ENCODE data around the gene C1QTNF4. TPM values are rescaled to one million over a fixed set of nuclear protein-coding genes. Genes with fewer than 3 reads are reported as not detected.

The C1QTNF4 gene
- total and polyA plus RNA-seq, 9 of the 15 experiments (the other 6 are each of a cell fraction or from before 2014, with no cell fraction given): not detected

DNA sequence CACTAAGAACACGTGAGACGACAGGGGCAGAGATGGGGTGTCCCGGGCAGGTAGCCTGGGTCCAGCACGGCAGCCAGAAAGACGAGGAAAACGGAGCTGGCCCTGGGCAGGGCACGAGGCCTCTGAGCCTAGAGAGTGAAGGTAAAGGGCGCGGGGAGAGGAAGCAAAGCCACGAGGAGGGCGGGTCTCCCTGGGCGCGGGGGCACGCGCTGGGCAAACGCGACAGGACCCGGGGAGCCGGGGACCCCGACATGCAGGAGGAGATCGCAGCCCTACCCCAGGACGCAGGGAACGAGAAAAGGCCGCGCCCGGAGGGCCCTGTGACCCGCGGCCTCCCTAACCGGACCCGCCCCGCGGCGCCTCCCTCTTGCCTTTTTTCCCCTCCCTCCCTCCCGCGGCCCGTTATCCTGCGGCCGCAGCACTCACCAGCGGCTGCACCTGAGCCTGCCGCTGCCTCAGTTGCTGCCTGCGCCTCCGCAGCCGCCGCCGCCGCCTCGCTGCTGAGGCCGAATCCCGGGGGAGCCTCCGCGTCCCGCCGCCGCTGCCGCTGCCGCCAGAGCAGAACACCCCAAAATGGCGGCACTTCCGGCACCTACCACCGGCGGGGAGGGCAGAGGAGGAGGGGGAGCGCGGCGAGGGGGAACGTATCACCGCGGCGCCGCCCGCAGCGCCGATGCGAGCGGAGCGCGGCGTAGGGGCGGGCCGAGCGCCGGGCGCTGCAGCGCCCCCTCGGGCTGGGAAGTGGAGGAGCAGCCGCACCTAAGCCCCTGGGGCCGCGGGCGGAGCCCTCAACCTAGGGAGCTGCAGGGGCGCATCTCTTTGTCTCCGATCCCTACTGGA is 41.4 kb downstream of the C1QTNF4 start, which contains the start of gene CELF1 (continued):
- TF ChIP-seq, protein P1, sequence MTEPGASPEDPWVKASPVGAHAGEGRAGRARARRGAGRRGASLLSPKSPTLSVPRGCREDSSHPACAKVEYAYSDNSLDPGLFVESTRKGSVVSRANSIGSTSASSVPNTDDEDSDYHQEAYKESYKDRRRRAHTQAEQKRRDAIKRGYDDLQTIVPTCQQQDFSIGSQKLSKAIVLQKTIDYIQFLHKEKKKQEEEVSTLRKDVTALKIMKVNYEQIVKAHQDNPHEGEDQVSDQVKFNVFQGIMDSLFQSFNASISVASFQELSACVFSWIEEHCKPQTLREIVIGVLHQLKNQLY (CRISPR knock-in tag; conservative IDR thresholded peaks at IDR 0.05): no peak
- TF ChIP-seq SUPT5H (IDR thresholded peaks at IDR 0.05) (peak; percentile 82), RBFOX2 (IDR thresholded peaks at IDR 0.05; ENCODE audit: low read depth, low read length) (peak; percentile 86), ZBTB7A (IDR thresholded peaks at IDR 0.05; ENCODE audit: borderline replicate concordance, control insufficient read depth, low read depth, low read length) (peak; percentile 92), FOXA1 (IDR thresholded peaks at IDR 0.05; ENCODE audit: borderline replicate concordance) (no peak), JUNB (CRISPR knock-in tag; conservative IDR thresholded peaks at IDR 0.05) (no peak), ZC3H4 (CRISPR knock-in tag; IDR thresholded peaks at IDR 0.05; ENCODE audit: borderline replicate concordance) (0 out of 2 replicates have a peak, but pooled peaks have one; percentile 36), ZNF143 (CRISPR knock-in tag; IDR thresholded peaks at IDR 0.05) (no peak)
- TF ChIP-seq, protein P2, sequence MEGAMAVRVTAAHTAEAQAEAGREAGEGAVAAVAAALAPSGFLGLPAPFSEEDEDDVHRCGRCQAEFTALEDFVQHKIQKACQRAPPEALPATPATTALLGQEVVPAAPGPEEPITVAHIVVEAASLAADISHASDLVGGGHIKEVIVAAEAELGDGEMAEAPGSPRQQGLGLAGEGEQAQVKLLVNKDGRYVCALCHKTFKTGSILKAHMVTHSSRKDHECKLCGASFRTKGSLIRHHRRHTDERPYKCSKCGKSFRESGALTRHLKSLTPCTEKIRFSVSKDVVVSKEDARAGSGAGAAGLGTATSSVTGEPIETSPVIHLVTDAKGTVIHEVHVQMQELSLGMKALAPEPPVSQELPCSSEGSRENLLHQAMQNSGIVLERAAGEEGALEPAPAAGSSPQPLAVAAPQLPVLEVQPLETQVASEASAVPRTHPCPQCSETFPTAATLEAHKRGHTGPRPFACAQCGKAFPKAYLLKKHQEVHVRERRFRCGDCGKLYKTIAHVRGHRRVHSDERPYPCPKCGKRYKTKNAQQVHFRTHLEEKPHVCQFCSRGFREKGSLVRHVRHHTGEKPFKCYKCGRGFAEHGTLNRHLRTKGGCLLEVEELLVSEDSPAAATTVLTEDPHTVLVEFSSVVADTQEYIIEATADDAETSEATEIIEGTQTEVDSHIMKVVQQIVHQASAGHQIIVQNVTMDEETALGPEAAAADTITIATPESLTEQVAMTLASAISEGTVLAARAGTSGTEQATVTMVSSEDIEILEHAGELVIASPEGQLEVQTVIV (CRISPR knock-in tag; IDR thresholded peaks at IDR 0.05; ENCODE audit: borderline replicate concordance): no peak
- TF ChIP-seq, protein P3, sequence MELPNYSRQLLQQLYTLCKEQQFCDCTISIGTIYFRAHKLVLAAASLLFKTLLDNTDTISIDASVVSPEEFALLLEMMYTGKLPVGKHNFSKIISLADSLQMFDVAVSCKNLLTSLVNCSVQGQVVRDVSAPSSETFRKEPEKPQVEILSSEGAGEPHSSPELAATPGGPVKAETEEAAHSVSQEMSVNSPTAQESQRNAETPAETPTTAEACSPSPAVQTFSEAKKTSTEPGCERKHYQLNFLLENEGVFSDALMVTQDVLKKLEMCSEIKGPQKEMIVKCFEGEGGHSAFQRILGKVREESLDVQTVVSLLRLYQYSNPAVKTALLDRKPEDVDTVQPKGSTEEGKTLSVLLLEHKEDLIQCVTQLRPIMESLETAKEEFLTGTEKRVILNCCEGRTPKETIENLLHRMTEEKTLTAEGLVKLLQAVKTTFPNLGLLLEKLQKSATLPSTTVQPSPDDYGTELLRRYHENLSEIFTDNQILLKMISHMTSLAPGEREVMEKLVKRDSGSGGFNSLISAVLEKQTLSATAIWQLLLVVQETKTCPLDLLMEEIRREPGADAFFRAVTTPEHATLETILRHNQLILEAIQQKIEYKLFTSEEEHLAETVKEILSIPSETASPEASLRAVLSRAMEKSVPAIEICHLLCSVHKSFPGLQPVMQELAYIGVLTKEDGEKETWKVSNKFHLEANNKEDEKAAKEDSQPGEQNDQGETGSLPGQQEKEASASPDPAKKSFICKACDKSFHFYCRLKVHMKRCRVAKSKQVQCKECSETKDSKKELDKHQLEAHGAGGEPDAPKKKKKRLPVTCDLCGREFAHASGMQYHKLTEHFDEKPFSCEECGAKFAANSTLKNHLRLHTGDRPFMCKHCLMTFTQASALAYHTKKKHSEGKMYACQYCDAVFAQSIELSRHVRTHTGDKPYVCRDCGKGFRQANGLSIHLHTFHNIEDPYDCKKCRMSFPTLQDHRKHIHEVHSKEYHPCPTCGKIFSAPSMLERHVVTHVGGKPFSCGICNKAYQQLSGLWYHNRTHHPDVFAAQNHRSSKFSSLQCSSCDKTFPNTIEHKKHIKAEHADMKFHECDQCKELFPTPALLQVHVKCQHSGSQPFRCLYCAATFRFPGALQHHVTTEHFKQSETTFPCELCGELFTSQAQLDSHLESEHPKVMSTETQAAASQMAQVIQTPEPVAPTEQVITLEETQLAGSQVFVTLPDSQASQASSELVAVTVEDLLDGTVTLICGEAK (IDR thresholded peaks at IDR 0.05): peak; percentile 82
- TF ChIP-seq, protein P3 (CRISPR knock-in tag; IDR thresholded peaks at IDR 0.05): no peak
- TF ChIP-seq, protein P4, sequence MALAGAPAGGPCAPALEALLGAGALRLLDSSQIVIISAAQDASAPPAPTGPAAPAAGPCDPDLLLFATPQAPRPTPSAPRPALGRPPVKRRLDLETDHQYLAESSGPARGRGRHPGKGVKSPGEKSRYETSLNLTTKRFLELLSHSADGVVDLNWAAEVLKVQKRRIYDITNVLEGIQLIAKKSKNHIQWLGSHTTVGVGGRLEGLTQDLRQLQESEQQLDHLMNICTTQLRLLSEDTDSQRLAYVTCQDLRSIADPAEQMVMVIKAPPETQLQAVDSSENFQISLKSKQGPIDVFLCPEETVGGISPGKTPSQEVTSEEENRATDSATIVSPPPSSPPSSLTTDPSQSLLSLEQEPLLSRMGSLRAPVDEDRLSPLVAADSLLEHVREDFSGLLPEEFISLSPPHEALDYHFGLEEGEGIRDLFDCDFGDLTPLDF (CRISPR knock-in tag; IDR thresholded peaks at IDR 0.05): no peak

All from K562 (cell line).